ENCODE results near the gene PCGF1. TPM values are rescaled to one million over a fixed set of nuclear protein-coding genes. Genes with fewer than 3 reads are reported as not detected.

PCGF1 gene
- total and polyA plus RNA-seq, 2 of the 13 experiments (the other 11 are each of a cell fraction or from before 2014, with no cell fraction given) = 20.4 to 22.6 TPM

- TF ChIP-seq ZNF709 (CRISPR knock-in tag; IDR thresholded peaks at IDR 0.05) = no peak
- 0 out of 2 replicates have a peak, but pooled peaks have one; percentile 47 for TF ChIP-seq ARID5B (CRISPR knock-in tag; IDR thresholded peaks at IDR 0.05)
- peak; percentile 9; the same call in 1 of the 2 replicates for TF ChIP-seq THAP11 (CRISPR knock-in tag; IDR thresholded peaks at IDR 0.05)
- TF ChIP-seq STAT6 (CRISPR knock-in tag; IDR thresholded peaks at IDR 0.05; ENCODE audit: borderline replicate concordance) = no peak
- TF ChIP-seq ZNF317 (CRISPR knock-in tag; IDR thresholded peaks at IDR 0.05) = 0 out of 2 replicates have a peak, but pooled peaks have one; percentile 28
- TF ChIP-seq ZNF598 (CRISPR knock-in tag; IDR thresholded peaks at IDR 0.05; ENCODE audit: borderline replicate concordance) = 0 out of 2 replicates have a peak, but pooled peaks have one; percentile 22
- no peak for TF ChIP-seq GPN1 (CRISPR knock-in tag; IDR thresholded peaks at IDR 0.05; ENCODE audit: borderline replicate concordance)
- TF ChIP-seq TFAP4 (IDR thresholded peaks at IDR 0.05; ENCODE audit: borderline replicate concordance, low read depth) = peak; percentile 48; the same call in 1 of the 2 replicates
- no peak for TF ChIP-seq ZNF343 (CRISPR knock-in tag; IDR thresholded peaks at IDR 0.05)
- no peak for TF ChIP-seq ATF1 (CRISPR knock-in tag; IDR thresholded peaks at IDR 0.05)
- TF ChIP-seq HMG20A (CRISPR knock-in tag; IDR thresholded peaks at IDR 0.05; ENCODE audit: borderline replicate concordance) = no peak
- TF ChIP-seq TRIM24 (CRISPR knock-in tag; IDR thresholded peaks at IDR 0.05) = no peak
- TF ChIP-seq DMAP1 (CRISPR knock-in tag; IDR thresholded peaks at IDR 0.05) = no peak
- TF ChIP-seq ZNF670 (CRISPR knock-in tag; IDR thresholded peaks at IDR 0.05; ENCODE audit: borderline replicate concordance) = no peak
- no peak for TF ChIP-seq SRY (CRISPR knock-in tag; IDR thresholded peaks at IDR 0.05)
- TF ChIP-seq ZFYVE20 (CRISPR knock-in tag; IDR thresholded peaks at IDR 0.05; ENCODE audit: borderline replicate concordance, low read depth) = no peak
- TF ChIP-seq SSRP1 (CRISPR knock-in tag; IDR thresholded peaks at IDR 0.05) = no peak
- no peak for TF ChIP-seq RNF219 (CRISPR knock-in tag; IDR thresholded peaks at IDR 0.05)
- TF ChIP-seq ZNF431 (CRISPR knock-in tag; IDR thresholded peaks at IDR 0.05; ENCODE audit: borderline replicate concordance, low read depth) = 0 out of 2 replicates have a peak, but pooled peaks have one; percentile 43
- TF ChIP-seq XBP1 (CRISPR knock-in tag; IDR thresholded peaks at IDR 0.05) = no peak
Measured at GRCh38 chr2:74552914-74553811, 45.7 kb upstream of the PCGF1 start (continued).
